ENCODE data around the gene TCOF1.

The TCOF1 gene

GRCh38 chr5:150444770-150445169, 87.3 kb downstream of the TCOF1 start:
- peaks cover 76% of the 10 kb centered on the region for H3K36me3 Mint-ChIP-seq (ENCODE audit: low read depth)
- no peak for DNase-seq
- H3K4me1 Mint-ChIP-seq (ENCODE audit: low read depth), result peaks cover 35% of the 10 kb centered on the region
- H3K27ac Mint-ChIP-seq, result peak overlapping the region; percentile 100
- no peaks in the 10 kb centered on the region for H3K27me3 Mint-ChIP-seq
- H3K9me3 Mint-ChIP-seq, result no peaks in the 10 kb centered on the region
- peak overlapping the region; percentile 8 for H3K4me3 Mint-ChIP-seq

GRCh38 chr5:150446088-150446487, 88.6 kb downstream of the TCOF1 start:
- no peak for DNase-seq
- H3K27me3 Mint-ChIP-seq, result no peaks in the 10 kb centered on the region
- no peaks in the 10 kb centered on the region for H3K9me3 Mint-ChIP-seq
- peaks cover 76% of the 10 kb centered on the region for H3K36me3 Mint-ChIP-seq (ENCODE audit: low read depth)
- peaks cover 39% of the 10 kb centered on the region for H3K4me1 Mint-ChIP-seq (ENCODE audit: low read depth)
- H3K27ac Mint-ChIP-seq, result peak overlapping the region; percentile 100
- peak overlapping the region; percentile 93 for H3K4me3 Mint-ChIP-seq

- Mint-ChIP-seq H3K27ac (peak overlapping the region; percentile 100), H3K4me3 (peak overlapping the region; percentile 93), H3K27me3 (no peaks in the 10 kb centered on the region), H3K9me3 (no peaks in the 10 kb centered on the region), H3K36me3 (ENCODE audit: low read depth) (peaks cover 76% of the 10 kb centered on the region), H3K4me1 (ENCODE audit: low read depth) (peaks cover 39% of the 10 kb centered on the region)
- no peak for DNase-seq
Measured at GRCh38 chr5:150446583-150446982, 89.1 kb downstream of the TCOF1 start.

GRCh38 chr5:150447188-150447587, 89.7 kb downstream of the TCOF1 start:
- H3K4me1 Mint-ChIP-seq (ENCODE audit: low read depth), result peaks cover 39% of the 10 kb centered on the region
- no peaks in the 10 kb centered on the region for H3K27me3 Mint-ChIP-seq
- no peak for DNase-seq
- no peaks in the 10 kb centered on the region for H3K9me3 Mint-ChIP-seq
- H3K27ac Mint-ChIP-seq, result peak overlapping the region; percentile 100
- H3K4me3 Mint-ChIP-seq, result peak overlapping the region; percentile 93
- H3K36me3 Mint-ChIP-seq (ENCODE audit: low read depth), result peaks cover 73% of the 10 kb centered on the region

GRCh38 chr5:150448334-150448733, 90.8 kb downstream of the TCOF1 start:
- H3K4me3 Mint-ChIP-seq, result peak overlapping the region; percentile 93
- peaks cover 65% of the 10 kb centered on the region for H3K36me3 Mint-ChIP-seq (ENCODE audit: low read depth)
- H3K27ac Mint-ChIP-seq, result peak overlapping the region; percentile 100
- H3K9me3 Mint-ChIP-seq, result no peaks in the 10 kb centered on the region
- H3K27me3 Mint-ChIP-seq, result no peaks in the 10 kb centered on the region
- peaks cover 39% of the 10 kb centered on the region for H3K4me1 Mint-ChIP-seq (ENCODE audit: low read depth)
- no peak for DNase-seq

GRCh38 chr5:150448952-150449516, 91.5 kb downstream of the TCOF1 start:
- Mint-ChIP-seq H3K4me3 (peak overlapping the region; percentile 93), H3K36me3 (ENCODE audit: low read depth) (peaks cover 58% of the 10 kb centered on the region), H3K27ac (peak overlapping the region; percentile 100), H3K27me3 (no peaks in the 10 kb centered on the region), H3K4me1 (ENCODE audit: low read depth) (peaks cover 37% of the 10 kb centered on the region), H3K9me3 (no peaks in the 10 kb centered on the region)
- no peak for DNase-seq

Data from activated T-cell treated with anti-CD3 and anti-CD28 coated beads, Interleukin-2, amount 50 U/mL, for 24 hours (primary cell).